ENCODE data around the gene VAV1. TPM values are rescaled to one million over a fixed set of nuclear protein-coding genes. Genes with fewer than 3 reads are reported as not detected.

VAV1 gene
- total and polyA plus RNA-seq, 9 of the 15 experiments (the other 6 are each of a cell fraction or from before 2014, with no cell fraction given): 0.46 to 20.1 (median 11.1) TPM

GRCh38 chr19:6887316-6887715, 114.8 kb downstream of the VAV1 start, which contains the start of gene ADGRE1:
TSS of gene ADGRE1 (plus strand) at chr19:6887579. CDS start at chr19:6887609, 30 bp downstream.
- TF ChIP-seq CEBPB (tag; IDR thresholded peaks at IDR 0.05): peak; percentile 59
- TF ChIP-seq C11orf30 (IDR thresholded peaks at IDR 0.05; ENCODE audit: low read depth): peak; percentile 29; the same call in 1 of the 2 replicates
- peak; percentile 9; the same call in 1 of the 2 replicates for TF ChIP-seq MAFF (IDR thresholded peaks at IDR 0.05; ENCODE audit: low read length)
- TF ChIP-seq MAFK (IDR thresholded peaks at IDR 0.05; ENCODE audit: low read length): peak; percentile 9; the same call in 1 of the 2 replicates
- no peak for TF ChIP-seq MEF2A (IDR thresholded peaks at IDR 0.05; ENCODE audit: control insufficient read depth, low read depth, low read length)
- peak; percentile 23; the same call in 1 of the 2 replicates for TF ChIP-seq MAFG (tag; conservative IDR thresholded peaks at IDR 0.05)
- TF ChIP-seq, protein P1, sequence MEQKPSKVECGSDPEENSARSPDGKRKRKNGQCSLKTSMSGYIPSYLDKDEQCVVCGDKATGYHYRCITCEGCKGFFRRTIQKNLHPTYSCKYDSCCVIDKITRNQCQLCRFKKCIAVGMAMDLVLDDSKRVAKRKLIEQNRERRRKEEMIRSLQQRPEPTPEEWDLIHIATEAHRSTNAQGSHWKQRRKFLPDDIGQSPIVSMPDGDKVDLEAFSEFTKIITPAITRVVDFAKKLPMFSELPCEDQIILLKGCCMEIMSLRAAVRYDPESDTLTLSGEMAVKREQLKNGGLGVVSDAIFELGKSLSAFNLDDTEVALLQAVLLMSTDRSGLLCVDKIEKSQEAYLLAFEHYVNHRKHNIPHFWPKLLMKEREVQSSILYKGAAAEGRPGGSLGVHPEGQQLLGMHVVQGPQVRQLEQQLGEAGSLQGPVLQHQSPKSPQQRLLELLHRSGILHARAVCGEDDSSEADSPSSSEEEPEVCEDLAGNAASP (IDR thresholded peaks at IDR 0.05): no peak
- TF ChIP-seq CEBPG (CRISPR knock-in tag; IDR thresholded peaks at IDR 0.05): no peak
- TF ChIP-seq CEBPG (tag; conservative IDR thresholded peaks at IDR 0.05 in 1 of 2, IDR thresholded peaks at IDR 0.05 in 1 of 2): 0 out of 4 replicates have a peak, but pooled peaks of 1 of the 2 experiments have one; percentile 24
- 0 out of 2 replicates have a peak, but pooled peaks have one; percentile 28 for TF ChIP-seq ZNF316 (IDR thresholded peaks at IDR 0.05)
- TF ChIP-seq NEUROD1 (IDR thresholded peaks at IDR 0.05; ENCODE audit: borderline replicate concordance, low read depth, low read length, partially characterized antibody): no peak
- Histone ChIP-seq H3K4me1 (replicated peaks in 1 of 2; ENCODE audit: control insufficient read depth in 2 of 2, insufficient read depth in 2 of 2, low read length in 2 of 2) (peaks cover 0 to 3% of the 10 kb centered on the region in 2 experiments; a peak in 1 of 5 replicates), H3K9ac (ENCODE audit: insufficient read depth in 1 of 2, low read depth in 2 of 2, low read length in 2 of 2) (no peak within 1 kb of the TSS), H3K4me3 (no peak within 1 kb of the TSS), H3K9me1 (ENCODE audit: control insufficient read depth, insufficient read depth, low read length) (no peaks in the 10 kb centered on the region), H3K27ac (ENCODE audit: extremely low read depth, low read depth, low read length) (no peak within 1 kb of the TSS), H3K4me2 (ENCODE audit: insufficient read depth, low read length) (no peak within 1 kb of the TSS), H3K27me3 (ENCODE audit: control insufficient read depth in 2 of 2, insufficient read depth in 2 of 2, low read length in 2 of 2) (peaks cover 0 to 5% of the 10 kb centered on the region in 2 experiments; a peak in 3 of 5 replicates), H2AFZ (ENCODE audit: low read depth, low read length) (no peak within 1 kb of the TSS), H3K36me3 (ENCODE audit: control insufficient read depth, insufficient read depth, low read length) (no peaks in the 10 kb centered on the region), H3K79me2 (ENCODE audit: control insufficient read depth, insufficient read depth, low read length) (no peaks in the 10 kb centered on the region), H3K9me3 (replicated peaks; ENCODE audit: control insufficient read depth, insufficient read depth, low read depth, low read length) (no peaks in the 10 kb centered on the region; the same call in 1 of the 2 replicates), H4K20me1 (replicated peaks; ENCODE audit: control insufficient read depth, insufficient read depth, low read length) (no peaks in the 10 kb centered on the region)
- intact Hi-C loops (cut with micrococcal nuclease): no loop called here
- DNase-seq (ENCODE audit: extremely low read depth in 1 of 4, low spot score in 3 of 4) (no peak), ATAC-seq (no peak), FAIRE-seq (no peak)
- CTCF ChIA-PET (ENCODE audit: low intra/inter-chr PET ratio): no interaction called here
- no TSS peak for BruUV-seq (replicated peaks)
- in situ Hi-C loops (cut with MboI): no loop called here
- POLR2A ChIA-PET: interaction anchor here (0.6 kb wide), 2 partner anchors 115 to 246 kb away, joined by 3 read pairs; partner anchors contain the start of gene VAV1
- 3% methylated on average over 4 of the region's 4 CpGs for WGBS (ENCODE audit: insufficient coverage, low coverage, missing lambda C conversion rate)

Data from K562 (cell line).